GM12878 (cell line): ENCODE results near the gene KLK5. TPM values are rescaled to one million over a fixed set of nuclear protein-coding genes. Genes with fewer than 3 reads are reported as not detected.
"Not testable (repeated sequence)": the region's sequence is repeated elsewhere in the genome, so short reads cannot be mapped to it uniquely, and the experiment has no call there.

Experiments
- ATAC-seq: fragments of 200-7000 bp; cut with Tn5 transposase; 3 replicates; pipeline ENCODE4 v1.9.1; 2020; ENCODE audit warnings: mild to moderate bottlenecking, moderate library complexity
- BruUV-seq: library from RNA; stranded (reverse); fragments of 400-500 nt; replicated peaks from 2 replicates; lab custom pipeline; 2021; lab: Mats Ljungman, UMichigan
- CTCF ChIA-PET: fragments of 300-600 bp; sonication (Branson Sonifier 250); formaldehyde crosslinking; extraction: SDS; loops from one replicate; lab custom pipeline; 2021; ENCODE audit warnings: inconsistent platforms; lab: Yijun Ruan, JAX
- POLR2A ChIA-PET: fragments of 350-600 bp; formaldehyde crosslinking; extraction: SDS; loops from one replicate; lab custom pipeline; 2021; ENCODE audit warnings: inconsistent platforms; lab: Charles Lee
- RAD21 ChIA-PET: fragments of 300-600 bp; sonication (Branson Sonifier 250); formaldehyde crosslinking; loops from one replicate; lab custom pipeline; 2023; ENCODE audit warnings: antibody characterized with exemption; ENCODE audit not compliant: unreplicated experiment; lab: Charles Lee
- SMC1A ChIA-PET: fragments of 300-600 bp; sonication (Branson Sonifier 250); formaldehyde crosslinking; loops from one replicate; lab custom pipeline; 2023; ENCODE audit not compliant: unreplicated experiment, uncharacterized antibody; lab: Charles Lee
- DNase-seq: peaks from one replicate; pipeline ENCODE4 v3.0.0-alpha.2; 2011; ENCODE audit warnings: low read depth, low spot score
- FAIRE-seq: peaks from 3 replicates; lab custom pipeline; 2011; peaks lifted over from hg19 to GRCh38; lab: Jason Lieb, UNC
- H2AFZ ChIP-seq: 2 replicates; pipeline ENCODE4 v1.6.0; 2011; ENCODE audit warnings: low read depth, low read length, control low read depth; ENCODE audit not compliant: control insufficient read depth
- H3K27ac ChIP-seq: 2 replicates; pipeline ENCODE4 v1.5.1; 2011; ENCODE audit warnings: control low read depth; ENCODE audit not compliant: control insufficient read depth, insufficient read depth
- H3K27me3 ChIP-seq, 2 experiments: replicated peaks in 1 of 2; 2 replicates each; pipeline versions ENCODE4 v1.6.0 to v1.6.1; 2011; ENCODE audit warnings: low read length in 1 of 2; ENCODE audit not compliant: control insufficient read depth in 2 of 2, insufficient read depth in 2 of 2
- H3K36me3 ChIP-seq, 2 experiments: 2 replicates each; pipeline ENCODE4 v1.5.1; 2011; ENCODE audit warnings: low read length in 1 of 2; ENCODE audit not compliant: control insufficient read depth in 2 of 2, insufficient read depth in 2 of 2
- H3K4me1 ChIP-seq: 2 replicates; pipeline ENCODE4 v1.6.1; 2011; ENCODE audit warnings: mild to moderate bottlenecking, low read length, moderate library complexity, mixed read lengths; ENCODE audit not compliant: control insufficient read depth, insufficient read depth
- H3K4me2 ChIP-seq: 2 replicates; pipeline ENCODE4 v1.6.0; 2011; ENCODE audit warnings: control low read depth; ENCODE audit not compliant: control insufficient read depth, insufficient read depth
- H3K4me3 ChIP-seq: fragments of 200-600 bp; sonication (generic); 2 replicates; pipeline ENCODE4 v1.5.1; 2016
- H3K79me2 ChIP-seq: 2 replicates; pipeline ENCODE4 v1.6.0; 2011; ENCODE audit warnings: low read length; ENCODE audit not compliant: control insufficient read depth, insufficient read depth
- H3K9ac ChIP-seq: 2 replicates; pipeline ENCODE4 v1.8.0; 2011; ENCODE audit warnings: low read length, control low read depth, mixed read lengths; ENCODE audit not compliant: control insufficient read depth, insufficient read depth
- H3K9me3 ChIP-seq: replicated peaks from 3 replicates; pipeline ENCODE4 v1.5.1; 2011; ENCODE audit warnings: mild to moderate bottlenecking, low read length; ENCODE audit not compliant: control insufficient read depth, insufficient read depth
- H4K20me1 ChIP-seq: 2 replicates; pipeline ENCODE4 v1.6.0; 2011; ENCODE audit not compliant: control insufficient read depth, insufficient read depth
- FOS ChIP-seq: IDR thresholded peaks from 3 replicates; pipeline ENCODE4 v1.6.1; 2011; ENCODE audit warnings: borderline replicate concordance; ENCODE audit not compliant: insufficient read length; ENCODE audit errors: extremely low read depth
- HDGF ChIP-seq: fragments of 450-650 bp; IDR thresholded peaks from 2 replicates; pipeline ENCODE4 v1.6.1; 2016; ENCODE audit warnings: antibody characterized with exemption
- MEF2B ChIP-seq: fragments of 450-650 bp; IDR thresholded peaks from 2 replicates; pipeline ENCODE4 v1.6.1; 2018; ENCODE audit warnings: mild to moderate bottlenecking, moderate library complexity; ENCODE audit not compliant: partially characterized antibody, poor library complexity, severe bottlenecking
- NFYB ChIP-seq: IDR thresholded peaks from 2 replicates; pipeline ENCODE4 v1.6.1; 2011; ENCODE audit warnings: low read depth, mild to moderate bottlenecking, low read length, improper control_type of control experiment, moderate library complexity; ENCODE audit not compliant: insufficient read depth
- RAD51 ChIP-seq: fragments of 450-650 bp; IDR thresholded peaks from 2 replicates; pipeline ENCODE4 v1.6.1; 2016; ENCODE audit warnings: moderate library complexity, mild to moderate bottlenecking, inconsistent platforms
- USF1 ChIP-seq: IDR thresholded peaks from 2 replicates; pipeline ENCODE4 v1.6.1; 2011; ENCODE audit warnings: borderline replicate concordance, low read depth, mild to moderate bottlenecking, moderate library complexity, mixed read lengths, low read length; ENCODE audit not compliant: insufficient read depth; ENCODE audit errors: extremely low read length
- YBX1 ChIP-seq: fragments of 450-650 bp; IDR thresholded peaks from 2 replicates; pipeline ENCODE4 v1.6.1; 2016; ENCODE audit warnings: antibody characterized with exemption
- YY1 ChIP-seq: IDR thresholded peaks from 2 replicates; pipeline ENCODE4 v1.6.1; 2011; ENCODE audit warnings: low read depth, mild to moderate bottlenecking, low read length
- WGBS: methylation state at CpG from one replicate; pipeline ENCODE4 v1.1.6; 2016; ENCODE audit warnings: low lambda C conversion rate; ENCODE audit not compliant: insufficient replicate concordance, insufficient coverage; ENCODE audit errors: missing lambda C conversion rate; 5-methylcytosine and 5-hydroxymethylcytosine counted together
- in situ Hi-C: fragments of 300-500 bp; cut with MboI; formaldehyde crosslinking; loops from 9 replicates; pipeline ENCODE4 v1.14.3; 2018; ENCODE audit warnings: mixed read lengths
- intact Hi-C: fragments of 100-400 bp; cut with micrococcal nuclease; formaldehyde crosslinking; loops from one replicate; pipeline ENCODE4 v1.14.2; 2022; ENCODE audit not compliant: unreplicated experiment
- polyA plus RNA-seq, 11 experiments: library from polyadenylated mRNA; depleted of rRNA in 4 of 11; unstranded in 6 of 11; stranded (reverse) in 5 of 11; fragments of >200 nt; fragmentation: Nextera tagmentation in 4 of 11; fragmentation: Illumina TruSeq in 1 of 11; extraction: Ambion mirVana in 4 of 11; extraction: Trizol in 1 of 11; gene quantifications; 1 replicate in 1 of 11; 2 replicates in 10 of 11; pipeline versions ENCODE4 v1.2.1 to v1.2.3, GENCODE V29; 2011 to 2016; ENCODE audit warnings: inconsistent platforms in 2 of 11, missing spikeins in 2 of 11, low read depth in 1 of 11
- total RNA-seq, 4 experiments: library from RNA; depleted of rRNA in 3 of 4; stranded (reverse); fragments of >200 nt in 3 of 4; fragmentation: Illumina TruSeq in 1 of 4; extraction: Trizol in 1 of 4; gene quantifications; 2 replicates each; pipeline versions ENCODE4 v1.2.1 to v1.2.3, GENCODE V29; 2013 to 2021

Gene KLK5
- total and polyA plus RNA-seq, 10 of the 15 experiments (the other 5 are each of a cell fraction or from before 2014, with no cell fraction given), result 0.16 TPM; not detected in 9

- POLR2A ChIA-PET, result no interaction called here
- no peak overlapping the region for H3K9ac ChIP-seq
- H4K20me1 ChIP-seq, result no peaks in the 10 kb centered on the region
- 3% methylated on average over 2 of the region's 2 CpGs for WGBS
- RAD21 ChIA-PET, result no interaction called here
- SMC1A ChIA-PET, result no interaction called here
- no peak overlapping the region for H3K4me2 ChIP-seq
- no peaks in the 10 kb centered on the region for H3K4me1 ChIP-seq
- in situ Hi-C loops (no loop called here), intact Hi-C loops (no loop called here)
- CTCF ChIA-PET, result interaction anchor here (0.6 kb wide), 1 partner anchor 22 kb away, joined by 3 read pairs; no protein-coding TSS in a partner anchor
- FAIRE-seq (no peak), ATAC-seq (no peak), DNase-seq (peak; percentile 2)
- no peak overlapping the region for H2AFZ ChIP-seq
- H3K36me3 ChIP-seq, result no peaks in the 10 kb centered on the region
- no peak overlapping the region for H3K27ac ChIP-seq
- no peak overlapping the region for H3K4me3 ChIP-seq
- H3K79me2 ChIP-seq, result no peaks in the 10 kb centered on the region
- TF ChIP-seq YY1 (peak; percentile 68; the same call in 1 of the 2 replicates), RAD51 (peak; percentile 40; the same call in 1 of the 2 replicates), HDGF (no peak), YBX1 (no peak), NFYB (peak; percentile 52; the same call in 1 of the 2 replicates), MEF2B (no peak), USF1 (peak; percentile 46)
- H3K27me3 ChIP-seq, result no peaks in the 10 kb centered on the region; a peak in 2 of 4 replicates
- peaks cover 2% of the 10 kb centered on the region; the same call in 1 of the 3 replicates for H3K9me3 ChIP-seq
- BruUV-seq, result no TSS peak
Observed at GRCh38 chr19:50994129-50994528, 41.3 kb upstream of the KLK5 start.

- Histone ChIP-seq H3K27me3 (no peaks in the 10 kb centered on the region; a peak in 1 of 4 replicates), H3K27ac (no peak overlapping the region), H3K4me2 (no peak overlapping the region), H3K4me1 (no peaks in the 10 kb centered on the region), H3K79me2 (no peaks in the 10 kb centered on the region), H3K9ac (no peak overlapping the region), H4K20me1 (no peaks in the 10 kb centered on the region), H3K9me3 (peaks cover 2% of the 10 kb centered on the region; the same call in 1 of the 3 replicates), H2AFZ (no peak overlapping the region), H3K4me3 (no peak overlapping the region), H3K36me3 (no peaks in the 10 kb centered on the region)
- RAD21 ChIA-PET, result no interaction called here
- in situ Hi-C loops (no loop called here), intact Hi-C loops (no loop called here)
- no TSS peak for BruUV-seq
- POLR2A ChIA-PET, result no interaction called here
- no peak for TF ChIP-seq FOS
- DNase-seq (no peak), ATAC-seq (no peak), FAIRE-seq (no peak)
- 0% methylated on average over 2 of the region's 2 CpGs for WGBS
- SMC1A ChIA-PET, result interaction anchor here (0.5 kb wide), 1 partner anchor 52 kb away, joined by 3 read pairs; no protein-coding TSS in a partner anchor
- CTCF ChIA-PET, result no interaction called here
Observed at GRCh38 chr19:50992666-50993035, 39.8 kb upstream of the KLK5 start.

- DNase-seq, CTCF ChIA-PET, SMC1A ChIA-PET, H3K9ac ChIP-seq, H3K36me3 ChIP-seq, in situ Hi-C loops, H3K79me2 ChIP-seq, H4K20me1 ChIP-seq, H3K4me3 ChIP-seq, H2AFZ ChIP-seq, H3K27ac ChIP-seq, RAD21 ChIA-PET, H3K9me3 ChIP-seq, H3K4me2 ChIP-seq, FAIRE-seq, intact Hi-C loops, H3K27me3 ChIP-seq, POLR2A ChIA-PET, BruUV-seq, H3K4me1 ChIP-seq, ATAC-seq: not testable (repeated sequence)
- WGBS, result 60% methylated on average over 14 of the region's 14 CpGs
Observed at GRCh38 chr19:50984416-50984815, 31.6 kb upstream of the KLK5 start.
